GM19455 (cell line): ENCODE measurements around the gene PRELID2.
"Not testable (repeated sequence)": the region's sequence is repeated elsewhere in the genome, so short reads cannot be mapped to it uniquely, and the experiment has no call there.

Experiments used
- ATAC-seq: cut with Tn5 transposase; IDR thresholded peaks from one replicate; pipeline ENCODE4 v1.9.1; 2021; ENCODE audit not compliant: unreplicated experiment

PRELID2 gene

DNA sequence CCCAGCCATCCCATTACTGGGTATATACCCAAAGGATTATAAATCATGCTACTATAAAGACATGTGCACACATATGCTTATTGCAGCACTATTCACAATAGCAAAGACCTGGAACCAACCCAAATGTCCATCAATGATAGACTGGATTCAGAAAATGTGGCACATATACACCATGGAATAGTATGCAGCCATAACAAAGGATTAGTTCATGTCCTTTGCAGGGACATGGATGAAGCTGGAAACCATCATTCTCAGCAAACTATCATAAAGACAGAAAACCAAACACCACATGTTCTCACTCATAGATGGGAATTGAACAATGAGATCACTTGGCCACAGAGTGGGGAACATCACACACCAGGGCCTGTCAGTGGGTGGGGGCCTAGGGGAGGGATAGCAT, 36.6 kb downstream of the PRELID2 start:
- not testable (repeated sequence) for ATAC-seq

DNA sequence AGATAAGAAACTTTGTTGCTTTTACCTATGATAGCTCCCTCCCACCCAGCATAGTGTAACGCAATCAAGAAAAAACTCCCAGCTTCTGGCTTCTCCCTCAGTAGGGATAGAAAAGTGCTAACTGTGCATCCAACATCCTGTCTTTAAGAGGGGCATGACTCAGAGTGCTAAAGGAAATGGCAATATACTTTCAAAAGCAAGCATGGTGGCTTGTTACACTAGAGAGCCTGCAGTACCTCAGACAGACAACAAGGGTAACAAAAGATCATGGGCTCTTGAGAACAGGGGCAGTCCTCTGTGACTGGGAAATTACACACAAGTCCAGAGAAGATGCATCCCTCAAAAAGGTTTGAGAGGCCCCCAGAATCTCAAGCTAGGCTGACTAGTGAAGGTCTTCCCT, 37.8 kb downstream of the PRELID2 start:
- ATAC-seq = no peak

DNA sequence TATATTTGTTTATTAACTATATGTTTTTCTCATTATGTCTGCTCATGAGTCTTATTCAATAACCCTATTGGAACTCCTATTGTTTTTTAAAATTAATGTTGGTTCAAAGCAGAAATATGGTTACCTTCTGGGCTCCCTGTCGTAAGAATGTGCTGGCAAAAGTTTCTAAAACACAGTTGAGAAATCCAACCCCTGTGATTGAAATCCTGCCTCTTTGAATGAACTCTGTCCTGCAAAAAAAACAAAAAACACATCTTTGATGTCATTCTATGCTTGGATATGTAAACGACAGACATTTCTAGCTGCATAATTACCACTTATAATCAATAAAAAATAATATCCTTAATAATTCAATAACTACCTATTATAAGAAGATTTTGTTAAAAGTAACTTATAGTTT, 38.8 kb downstream of the PRELID2 start:
- no peak for ATAC-seq

DNA sequence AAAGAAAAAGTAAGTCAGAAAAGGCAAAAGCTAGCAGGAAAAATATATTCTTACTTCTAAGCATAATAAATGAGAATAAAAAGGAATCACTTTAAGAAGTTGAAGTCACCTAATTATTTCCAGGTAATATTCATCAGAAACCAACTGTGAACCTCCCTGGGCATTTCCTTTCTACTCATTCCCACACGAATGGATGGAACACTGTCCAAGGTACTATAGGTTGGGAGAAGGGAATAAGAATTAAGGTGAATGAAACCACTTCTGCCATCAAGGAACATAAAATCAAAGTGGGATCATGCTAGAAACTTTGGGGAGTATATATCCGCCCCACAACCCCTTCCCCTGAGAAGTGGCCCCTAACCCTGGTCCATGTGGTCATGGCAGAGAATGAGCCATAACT, 41.6 kb downstream of the PRELID2 start:
- no peak for ATAC-seq

DNA sequence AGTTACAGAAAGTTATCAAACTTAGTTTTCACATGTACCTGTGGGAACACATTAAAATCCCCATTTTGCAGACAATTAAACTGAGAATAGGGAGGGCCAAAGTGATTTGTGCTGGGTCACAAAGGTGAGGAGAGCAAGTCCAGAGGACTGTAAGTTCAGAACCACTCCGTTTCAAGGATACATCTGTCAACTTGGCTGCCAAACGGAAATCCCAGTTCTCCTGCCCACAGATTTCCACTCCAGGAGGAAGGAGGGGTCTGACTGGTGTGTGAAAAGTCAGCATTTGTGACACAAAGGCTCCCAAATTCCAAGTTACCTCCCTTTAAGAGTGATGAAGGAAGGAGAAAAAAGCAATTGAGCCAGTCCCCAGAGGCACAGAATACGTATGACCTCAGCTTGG, 42.3 kb downstream of the PRELID2 start:
- no peak for ATAC-seq

DNA sequence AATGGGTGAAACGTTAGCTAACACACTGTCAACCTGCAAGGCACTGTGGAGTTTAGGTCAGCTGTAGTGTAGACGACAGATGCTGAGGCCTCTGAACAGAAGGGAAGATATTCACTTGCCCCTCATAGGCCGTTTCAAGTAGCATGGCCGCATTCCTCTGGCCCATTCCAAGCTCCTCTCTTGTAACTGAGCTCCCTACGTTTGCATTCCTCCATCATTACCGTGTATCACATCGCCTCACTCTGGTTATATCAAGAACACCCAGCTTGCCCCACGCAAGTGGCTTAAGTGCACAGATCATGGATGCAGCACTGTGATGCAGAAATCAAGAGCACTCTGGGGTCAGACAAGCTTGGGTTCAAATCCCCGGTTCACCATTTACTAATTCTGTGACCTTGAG, 43.3 kb downstream of the PRELID2 start:
- no peak for ATAC-seq

DNA sequence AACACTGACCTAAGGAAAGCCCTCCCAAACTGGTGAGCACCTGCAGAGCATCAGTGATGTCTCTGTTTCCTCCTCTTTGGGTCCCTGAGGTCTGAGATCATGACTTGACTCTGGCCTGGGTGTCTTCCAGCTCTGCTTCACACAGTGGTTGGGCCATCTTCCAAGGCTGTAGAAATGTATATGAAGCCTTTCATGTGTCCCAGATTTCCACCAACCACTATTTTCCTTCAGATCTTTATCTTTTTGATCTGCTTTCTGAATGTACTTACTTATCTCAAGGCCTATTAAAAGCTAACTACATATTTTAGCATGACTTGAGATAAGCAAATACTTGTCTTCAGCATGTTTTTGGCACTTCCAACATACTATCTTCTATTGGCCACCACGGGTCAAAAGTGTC, 47.1 kb downstream of the PRELID2 start:
- ATAC-seq = no peak

DNA sequence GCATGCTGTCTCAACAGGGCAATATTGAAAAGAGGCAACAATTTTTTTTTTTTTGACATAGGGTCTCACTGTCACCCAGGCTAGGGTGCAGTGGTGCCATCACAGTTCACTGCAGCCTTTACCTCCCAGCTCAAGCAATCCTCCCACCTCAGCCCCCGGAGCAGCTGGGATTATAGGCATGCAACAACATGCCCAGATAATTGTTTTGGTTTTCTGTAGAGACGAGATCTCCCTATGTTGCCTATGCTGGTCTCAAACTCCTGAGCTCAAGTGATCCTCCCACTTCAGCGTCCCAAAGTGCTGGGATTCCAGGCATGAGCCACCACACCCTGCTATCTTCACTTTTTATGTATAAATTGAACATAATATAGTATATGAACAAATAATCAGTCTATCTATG, 47.6 kb downstream of the PRELID2 start:
- ATAC-seq = no peak

DNA sequence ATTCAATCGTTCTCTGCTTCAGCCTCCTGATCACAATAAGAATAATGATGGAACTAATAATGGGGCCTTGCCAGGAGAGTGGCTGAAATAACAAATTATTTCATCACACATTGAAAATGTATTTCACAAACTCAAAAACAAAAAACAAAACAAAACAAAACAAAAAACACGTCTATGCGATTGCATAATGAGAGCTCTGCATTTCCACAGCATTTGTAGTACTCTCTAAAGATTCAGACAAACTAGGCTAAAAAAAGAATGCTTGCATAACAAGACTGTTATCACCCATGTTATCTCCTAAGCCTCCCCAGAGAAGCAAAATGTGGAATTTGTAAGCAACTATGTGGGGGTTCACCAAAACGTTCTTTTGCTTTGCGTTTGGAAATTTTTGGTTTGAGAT, 48.1 kb downstream of the PRELID2 start:
- ATAC-seq = no peak

DNA sequence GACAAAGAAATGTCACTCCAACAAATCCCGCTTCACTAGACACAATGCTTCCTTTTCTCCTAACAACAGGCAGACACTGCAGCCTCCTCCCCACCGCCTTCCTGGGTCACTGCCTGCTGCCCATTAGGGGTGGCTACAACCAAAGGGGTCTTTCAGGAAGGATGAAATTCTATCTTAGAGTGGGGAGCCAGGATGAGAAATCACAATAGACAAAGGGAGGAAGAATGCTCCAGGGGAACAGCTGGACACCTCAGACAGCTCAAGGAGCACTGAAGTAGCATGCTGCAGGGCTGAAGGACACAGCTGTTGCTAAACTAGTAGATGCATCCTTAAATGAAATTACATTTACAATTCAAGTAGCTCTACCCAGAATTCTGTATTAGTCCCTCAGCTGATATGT, 54.2 kb downstream of the PRELID2 start:
- ATAC-seq = no peak

DNA sequence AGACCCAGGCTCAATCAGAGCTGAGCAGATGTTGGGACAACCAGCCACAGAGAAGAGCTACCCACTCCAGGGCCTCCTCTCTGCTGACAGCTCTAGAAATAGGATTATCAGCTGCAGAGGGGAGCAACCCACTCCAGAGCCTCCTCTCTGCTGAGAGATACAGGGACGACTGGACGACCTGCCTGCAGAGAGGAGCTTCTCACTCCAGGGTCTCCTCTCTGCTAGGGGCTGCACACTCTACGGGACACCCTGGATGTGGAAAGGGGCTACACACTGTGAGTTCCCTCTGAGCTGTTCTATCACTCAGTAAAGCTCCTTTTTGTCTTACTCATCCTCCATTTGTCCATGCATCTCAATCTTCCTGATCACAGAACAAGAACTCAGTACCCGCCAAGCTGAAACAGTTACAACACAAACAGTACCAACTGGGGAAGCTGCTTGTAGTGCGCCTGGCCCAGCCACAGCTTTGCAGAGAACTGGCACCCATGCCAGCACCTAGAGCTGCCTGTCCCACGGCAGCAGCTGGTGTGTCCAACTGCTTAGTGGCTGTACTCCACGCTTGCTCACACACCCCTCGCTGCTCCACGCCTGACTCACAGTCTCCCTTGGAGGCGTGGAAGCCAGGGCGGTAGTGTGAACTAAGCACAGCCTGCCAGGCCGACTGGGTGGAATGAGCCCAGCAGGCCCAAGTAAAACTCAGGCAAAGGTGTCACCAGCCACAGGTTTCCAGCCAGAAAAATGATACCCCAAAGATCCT, 56.8 kb downstream of the PRELID2 start:
- ATAC-seq = no peak

DNA sequence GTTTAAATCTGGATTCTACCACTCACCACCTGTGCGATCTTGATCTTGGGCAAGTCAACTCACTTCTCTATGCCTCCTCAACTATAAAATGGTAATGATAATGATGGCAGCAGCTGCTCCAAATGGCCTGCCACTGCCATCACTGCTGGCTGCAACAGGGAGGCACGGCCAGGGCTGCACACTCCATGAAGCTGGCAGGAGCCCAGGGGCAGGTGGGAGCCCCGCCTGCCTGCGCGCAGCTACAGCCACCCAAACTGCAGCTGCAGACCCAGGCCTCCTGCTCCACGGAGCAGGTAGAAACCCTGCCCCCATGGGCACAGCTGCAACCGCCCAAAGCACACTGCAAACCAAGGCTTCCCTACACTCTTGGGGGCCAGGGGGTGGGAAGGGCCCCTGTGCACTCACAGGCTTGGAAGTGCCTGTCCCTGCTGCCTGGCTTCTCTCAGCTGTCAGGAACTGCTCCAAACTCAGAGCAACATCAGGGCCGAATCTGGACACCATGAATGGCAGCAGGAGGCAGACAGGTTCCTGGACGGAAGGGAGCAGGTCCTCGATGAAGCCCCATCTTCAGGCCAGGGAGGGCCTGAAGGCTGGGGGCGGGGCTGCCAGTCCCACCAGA, 57.6 kb downstream of the PRELID2 start:
- ATAC-seq = no peak

DNA sequence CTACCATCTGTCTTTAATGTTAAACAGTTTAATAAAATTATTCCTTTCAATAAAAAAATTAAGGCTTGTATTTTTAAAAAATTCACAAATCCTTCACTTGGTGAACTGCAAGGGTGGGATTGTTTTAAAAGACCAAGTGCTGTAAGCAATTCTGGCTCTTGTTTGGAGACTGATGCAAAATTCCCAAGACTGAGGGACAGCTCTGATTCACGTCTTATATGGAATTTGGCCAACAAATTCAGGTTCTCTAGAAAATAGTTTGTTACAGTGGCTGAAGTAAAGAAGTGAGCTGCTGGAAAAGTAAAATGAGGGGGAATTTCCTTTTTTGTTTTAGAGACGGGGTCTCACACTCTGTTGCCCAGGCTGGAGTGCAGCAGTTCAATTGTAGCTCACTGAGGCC, 58.3 kb downstream of the PRELID2 start:
- no peak for ATAC-seq

DNA sequence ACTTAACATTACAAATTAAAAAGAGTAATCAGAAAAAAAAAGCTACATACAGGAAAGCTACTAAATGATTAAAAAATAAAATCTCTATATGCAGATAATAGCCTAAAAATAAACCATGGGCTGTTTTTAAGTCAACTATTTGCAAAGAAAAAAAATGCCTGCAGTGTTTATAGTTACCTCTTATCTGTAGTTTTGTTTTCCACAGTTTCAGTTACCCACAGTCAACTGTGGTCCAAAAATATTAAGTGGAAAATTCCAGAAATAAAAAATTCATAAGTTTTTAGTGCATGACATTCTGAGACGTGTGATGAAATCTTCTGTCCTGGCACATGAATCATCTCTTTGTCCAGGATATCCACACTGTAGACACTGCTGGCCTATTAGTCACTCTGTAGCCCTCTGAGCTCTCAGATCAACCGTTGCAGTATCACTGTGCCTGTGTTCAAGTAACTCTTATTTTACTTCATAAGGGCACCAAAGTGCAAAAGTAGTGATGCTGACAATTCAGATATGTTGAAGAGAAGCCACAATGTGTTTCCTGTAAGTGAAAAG, 59.2 kb downstream of the PRELID2 start:
- no peak for ATAC-seq

DNA sequence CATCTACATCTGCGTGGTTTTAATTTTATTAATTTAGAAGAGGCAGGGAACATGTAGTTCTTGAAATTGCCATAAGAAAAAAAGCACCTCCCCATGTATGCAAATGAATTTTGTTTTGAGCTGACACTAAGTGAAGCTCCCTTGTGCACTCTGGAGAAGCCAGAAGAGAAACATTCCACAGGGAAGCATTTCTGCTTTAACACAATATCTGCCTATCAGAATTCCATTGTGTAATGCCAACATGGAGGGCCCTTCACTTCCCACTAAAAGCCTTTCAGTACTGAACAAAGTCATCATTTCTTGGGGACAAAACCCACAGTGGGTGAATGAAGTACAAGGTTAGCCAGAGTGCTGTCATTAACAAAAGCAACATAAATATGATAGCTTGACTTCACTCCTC, 59.7 kb downstream of the PRELID2 start:
- no peak for ATAC-seq

DNA sequence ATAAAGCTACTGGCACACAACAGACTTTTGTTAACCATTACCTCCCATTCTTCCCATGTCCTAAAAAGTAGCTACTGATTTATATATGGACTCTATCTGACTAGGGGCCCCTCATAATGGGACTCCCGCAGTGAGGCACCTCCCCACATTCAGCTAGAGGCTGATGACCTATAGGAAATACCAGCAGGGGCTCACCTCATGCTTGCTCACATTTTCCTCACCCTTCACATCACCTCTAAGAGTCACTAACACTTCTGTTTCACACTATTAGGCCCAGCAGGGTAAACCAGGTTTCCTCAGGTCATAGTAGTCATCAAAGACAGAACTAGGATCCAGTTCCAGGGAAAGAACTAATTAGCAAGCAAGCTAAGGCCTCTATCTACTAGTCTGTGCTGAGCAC, 60.7 kb downstream of the PRELID2 start:
- no peak for ATAC-seq

DNA sequence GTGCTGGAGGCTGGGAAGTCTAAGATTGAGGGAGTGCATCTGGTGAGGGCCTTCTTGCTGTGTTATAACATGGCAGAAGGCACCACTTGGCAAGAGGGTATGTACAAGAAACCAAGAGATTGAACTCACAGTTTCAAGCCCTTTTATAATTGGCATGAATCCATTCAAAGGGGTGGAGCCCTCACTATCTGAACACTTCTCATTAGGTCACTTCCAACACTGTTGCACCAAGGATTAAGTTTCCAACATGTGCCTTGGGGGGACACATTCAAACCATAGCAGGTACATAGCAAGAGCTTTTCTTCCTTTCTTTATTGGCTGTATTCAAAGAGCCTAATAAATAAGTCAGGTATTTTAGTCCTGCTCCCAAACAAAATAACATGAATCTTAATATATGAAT, 62.7 kb downstream of the PRELID2 start:
- ATAC-seq = no peak

DNA sequence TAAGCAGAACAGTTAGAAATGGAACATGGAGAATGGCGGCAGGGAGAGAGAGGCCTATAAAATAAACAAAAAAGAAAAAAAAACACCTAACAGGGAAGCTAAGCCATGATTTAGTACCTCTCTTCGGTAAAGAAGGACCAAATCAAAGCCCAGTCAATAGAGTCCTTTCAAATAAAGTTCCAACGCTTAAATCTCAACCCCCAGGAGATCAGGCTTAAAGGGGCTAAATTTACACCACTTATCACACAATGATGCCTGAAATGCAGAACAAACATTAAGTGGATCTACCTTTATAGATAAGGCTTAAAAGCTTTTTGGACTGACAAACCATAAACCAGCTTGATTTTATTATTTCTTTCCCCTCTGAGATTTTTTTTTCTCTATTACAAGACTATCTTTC, 66.3 kb downstream of the PRELID2 start:
- no peak for ATAC-seq

DNA sequence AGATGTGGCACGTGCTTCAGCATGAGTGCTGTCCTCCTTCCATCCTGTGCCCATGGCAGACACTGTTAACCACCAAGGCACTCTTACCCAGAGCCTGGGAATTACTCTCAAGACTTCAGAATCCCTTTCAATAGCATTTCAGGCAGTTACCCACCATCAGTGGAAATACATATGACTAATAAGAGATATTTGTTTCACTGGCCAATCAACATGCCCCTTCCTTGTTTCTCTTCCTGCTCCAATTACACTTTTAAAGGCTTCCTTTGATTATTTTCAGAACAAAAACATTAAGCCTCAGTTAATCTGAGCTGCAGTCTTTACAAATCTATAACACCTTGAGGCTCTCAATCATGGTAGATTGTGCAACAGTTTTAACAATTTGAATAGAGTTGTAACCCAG, 70.8 kb downstream of the PRELID2 start:
- ATAC-seq = no peak

DNA sequence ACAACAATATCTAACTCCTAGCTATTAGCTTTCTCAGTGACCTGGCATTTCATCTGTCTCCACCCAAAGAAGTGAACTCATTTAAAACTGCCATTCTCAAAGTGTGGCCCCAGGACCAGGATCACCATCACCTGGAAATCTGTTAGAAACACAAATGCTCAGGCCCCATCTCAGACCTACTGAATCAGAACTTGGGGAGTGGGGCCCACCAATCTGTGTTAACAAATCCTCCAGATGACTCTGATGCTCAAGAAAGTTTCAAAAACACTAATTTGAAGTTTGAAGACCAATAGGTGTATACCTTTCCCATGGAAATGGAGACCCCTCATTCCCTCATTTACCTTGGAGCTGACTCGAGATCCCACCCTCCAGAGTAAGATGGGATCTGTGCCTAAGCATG, 72.3 kb downstream of the PRELID2 start:
- no peak for ATAC-seq

DNA sequence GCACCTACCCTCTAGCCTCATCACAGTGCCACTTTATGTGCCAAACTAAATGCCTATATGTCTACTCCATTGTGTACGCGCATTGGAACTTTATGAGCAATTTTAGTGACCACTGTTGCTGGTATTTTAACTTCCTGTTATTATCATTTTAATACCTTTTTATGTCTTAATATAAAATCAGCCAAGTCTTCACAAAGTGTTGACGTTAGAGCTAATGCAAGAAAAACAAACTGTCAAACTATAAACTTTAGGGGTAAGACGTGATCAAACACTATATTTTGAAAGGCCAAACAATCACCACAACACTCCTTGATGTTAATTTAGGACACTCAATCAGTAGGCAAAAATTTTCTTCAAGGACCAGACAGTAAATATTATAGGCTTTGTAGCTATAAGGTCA, 73.9 kb downstream of the PRELID2 start:
- no peak for ATAC-seq

DNA sequence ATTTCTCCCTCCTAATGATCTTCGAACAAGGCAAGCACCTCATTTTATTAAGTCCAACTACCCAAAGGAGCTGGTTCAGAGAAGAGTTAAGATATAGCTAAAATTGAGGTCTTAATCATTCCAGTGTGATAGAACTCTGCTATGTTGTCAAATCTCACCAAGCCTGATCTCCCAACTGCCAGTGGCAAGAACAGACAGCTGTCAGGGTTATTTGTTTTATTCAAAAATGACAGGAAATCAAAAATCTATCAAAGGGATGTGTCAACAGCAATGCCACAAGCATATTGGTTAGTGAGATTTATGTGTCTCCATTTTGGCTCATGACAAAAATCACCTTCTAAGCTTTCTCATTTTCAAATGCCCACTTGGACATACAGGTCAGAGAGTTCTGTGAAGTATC, 74.5 kb downstream of the PRELID2 start:
- no peak for ATAC-seq

DNA sequence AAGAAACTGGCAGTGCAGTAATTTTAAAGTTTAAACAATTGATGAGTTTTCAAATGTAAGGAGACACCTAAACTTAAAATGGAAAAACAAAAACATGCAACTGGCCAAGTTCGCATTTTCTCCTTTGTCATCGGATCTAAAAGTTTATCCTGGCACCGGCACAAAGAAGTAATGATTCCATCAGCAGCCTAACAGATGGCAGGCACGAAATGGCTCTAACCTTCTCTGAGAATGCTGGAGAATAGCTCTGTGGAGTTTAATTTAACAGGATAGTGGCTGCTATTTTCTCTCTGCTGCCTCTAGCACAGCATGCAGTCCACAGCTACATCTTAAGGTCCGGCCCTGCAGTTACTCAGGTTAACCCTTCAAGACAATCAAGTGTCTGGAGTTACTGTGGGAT, 82.2 kb downstream of the PRELID2 start:
- ATAC-seq = no peak
